Common myeloid progenitor, CD34-positive (primary cell): ENCODE data around the gene DPEP1.
"Not testable (repeated sequence)": the region's sequence is repeated elsewhere in the genome, so short reads cannot be mapped to it uniquely, and the experiment has no call there.

Experiments used
- CTCF ChIA-PET: fragments of 350-600 bp; sonication (Branson Sonifier 250); formaldehyde crosslinking; loops from one replicate; lab custom pipeline; 2021; ENCODE audit warnings: antibody characterized with exemption; lab: Charles Lee
- POLR2A ChIA-PET: fragments of 350-600 bp; sonication (Branson Sonifier 250); formaldehyde crosslinking; loops from one replicate; lab custom pipeline; 2021; ENCODE audit warnings: antibody characterized with exemption; lab: Charles Lee
- DNase-seq, 3 donors: peaks; one replicate each; pipeline versions ENCODE4 v3.0.0 to v3.0.0-alpha.2; 2013
- H3K27ac ChIP-seq, 2 experiments: 1 replicate in 1 of 2; 2 replicates in 1 of 2; pipeline ENCODE4 v1.7.0; 2013; ENCODE audit warnings: inconsistent platforms in 2 of 2, low read length in 2 of 2, mild to moderate bottlenecking in 2 of 2, low read depth in 1 of 2, moderate library complexity in 1 of 2; ENCODE audit not compliant: severe bottlenecking in 2 of 2, insufficient read depth in 1 of 2, poor library complexity in 1 of 2
- H3K27me3 ChIP-seq, 5 experiments: replicated peaks in 2 of 5; 1 replicate in 3 of 5; 2 replicates in 2 of 5; pipeline versions ENCODE4 v1.6.1 to v1.7.0; 2013; ENCODE audit warnings: low read length in 4 of 5, mild to moderate bottlenecking in 2 of 5, moderate library complexity in 2 of 5, inconsistent platforms in 1 of 5; ENCODE audit not compliant: insufficient read depth in 5 of 5, control insufficient read depth in 4 of 5
- H3K36me3 ChIP-seq, 4 experiments: 1 replicate in 2 of 4; 2 replicates in 2 of 4; pipeline versions ENCODE4 v1.6.1 to v1.7.0; 2013; ENCODE audit warnings: low read length in 3 of 4, control low read depth in 1 of 4, mild to moderate bottlenecking in 1 of 4; ENCODE audit not compliant: control insufficient read depth in 4 of 4, insufficient read depth in 4 of 4
- H3K4me1 ChIP-seq, 4 experiments: 1 replicate in 3 of 4; 2 replicates in 1 of 4; pipeline versions ENCODE4 v1.6.1 to v1.7.1; 2013; ENCODE audit warnings: low read length in 3 of 4, mild to moderate bottlenecking in 3 of 4, control low read depth in 1 of 4, inconsistent platforms in 1 of 4, moderate library complexity in 1 of 4; ENCODE audit not compliant: control insufficient read depth in 4 of 4, insufficient read depth in 4 of 4; ENCODE audit errors: control extremely low read depth in 1 of 4
- H3K4me3 ChIP-seq, 7 experiments: 1 replicate in 4 of 7; 2 replicates in 3 of 7; pipeline versions ENCODE4 v1.5.1 to v1.7.0; 2013; ENCODE audit warnings: mild to moderate bottlenecking in 7 of 7, low read length in 6 of 7, moderate library complexity in 6 of 7, inconsistent platforms in 2 of 7, low read depth in 2 of 7, control low read depth in 1 of 7; ENCODE audit not compliant: insufficient read depth in 4 of 7, control insufficient read depth in 1 of 7; ENCODE audit errors: extremely low read depth in 1 of 7
- H3K9me3 ChIP-seq, 5 experiments: 1 replicate in 4 of 5; 2 replicates in 1 of 5; pipeline versions ENCODE4 v1.6.1 to v1.7.1; 2013; ENCODE audit warnings: low read length in 4 of 5, mild to moderate bottlenecking in 2 of 5, inconsistent platforms in 1 of 5, low read depth in 1 of 5, moderate library complexity in 1 of 5; ENCODE audit not compliant: control insufficient read depth in 4 of 5, insufficient read depth in 2 of 5; ENCODE audit errors: control extremely low read depth in 1 of 5
- WGBS: methylation state at CpG from one replicate; pipeline ENCODE4 v1.1.5; 2013; ENCODE audit not compliant: insufficient coverage; 5-methylcytosine and 5-hydroxymethylcytosine counted together

Gene DPEP1

DNA sequence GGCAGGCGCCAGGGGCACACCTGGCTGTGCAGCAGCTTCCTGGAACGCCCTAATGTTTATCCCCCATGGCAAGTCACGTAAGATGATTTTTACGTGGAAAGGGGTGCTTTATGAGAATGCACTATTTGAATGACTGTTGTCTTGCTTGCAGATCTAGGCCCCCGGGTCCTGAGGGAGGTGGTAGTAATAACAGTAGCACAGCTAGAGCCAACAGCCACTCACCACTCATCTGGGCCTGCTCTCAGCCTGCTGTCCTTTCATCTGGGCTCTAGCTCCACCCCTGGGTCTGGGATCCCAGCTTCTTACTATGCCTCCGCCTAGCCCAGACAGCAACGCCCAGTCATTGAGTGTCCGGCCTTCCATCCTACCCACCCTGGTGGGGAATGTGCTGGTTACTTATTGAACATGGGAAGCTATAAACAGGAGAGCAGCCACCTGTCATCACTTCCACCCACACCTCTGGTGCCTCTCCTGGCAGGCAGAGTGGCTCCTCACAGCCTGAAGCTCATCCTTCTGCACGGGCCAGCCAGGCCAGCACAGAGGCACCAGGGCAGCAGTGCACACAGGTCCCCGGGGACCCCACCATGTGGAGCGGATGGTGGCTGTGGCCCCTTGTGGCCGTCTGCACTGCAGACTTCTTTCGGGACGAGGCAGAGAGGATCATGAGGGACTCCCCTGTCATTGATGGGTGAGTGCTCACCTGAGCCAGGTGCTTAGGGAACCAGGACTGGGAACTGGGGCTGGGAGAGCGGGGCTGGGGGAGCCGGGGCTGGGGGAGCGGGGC lies 16.6 kb downstream of the DPEP1 start:
- Histone ChIP-seq H3K36me3 (no peaks in the 10 kb centered on the region), H3K4me1 (no peaks in the 10 kb centered on the region), H3K9me3 (peaks cover 0 to 8% (median 0%) of the 10 kb centered on the region in 5 experiments), H3K27ac (no peak overlapping the region), H3K4me3 (no peak overlapping the region), H3K27me3 (peaks cover 0 to 6% (median 0%) of the 10 kb centered on the region in 5 experiments)
- WGBS: 96% methylated on average over 8 of the region's 17 CpGs
- no peak for DNase-seq
- CTCF ChIA-PET: interaction anchor here (1.8 kb wide), 1 partner anchor 15 kb away, joined by 11 read pairs; no protein-coding TSS in a partner anchor
- POLR2A ChIA-PET: no interaction called here

DNA sequence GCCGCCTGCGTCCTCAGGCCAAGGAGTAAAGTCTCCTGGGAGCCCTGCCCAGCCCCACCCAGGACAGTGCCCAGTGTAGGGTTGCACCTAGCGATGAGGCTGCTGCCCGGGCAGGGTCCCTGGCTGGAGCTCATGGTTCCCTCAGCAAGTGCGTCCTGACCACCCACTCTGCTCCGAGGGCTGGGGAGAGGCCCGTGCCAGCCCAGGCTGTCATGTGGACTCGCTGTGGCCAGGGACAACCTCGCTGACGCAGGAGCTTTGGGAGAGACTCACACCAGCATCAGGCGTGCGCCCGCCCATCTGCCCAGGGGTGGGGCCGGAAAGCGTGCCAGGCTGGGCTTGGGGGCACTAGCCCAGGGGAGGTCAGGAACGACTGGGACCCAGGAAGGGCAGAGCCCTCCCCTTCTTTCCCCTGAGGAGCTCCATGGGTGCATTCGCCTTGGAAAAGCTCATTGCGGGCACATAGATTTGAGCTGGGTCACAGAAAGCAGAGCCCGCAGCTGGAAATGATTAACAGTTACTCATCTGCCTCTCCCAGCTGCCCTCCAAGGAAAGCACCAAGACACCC lies 19.7 kb downstream of the DPEP1 start:
- no peak overlapping the region for H3K4me3 ChIP-seq
- ChIA-PET POLR2A (no interaction called here), CTCF (interaction anchor here (1.1 to 2.4 kb wide), 3 partner anchors 18 to 67 kb away, joined by 3 to 6 read pairs (median 3); no protein-coding TSS in a partner anchor)
- no peaks in the 10 kb centered on the region for H3K4me1 ChIP-seq
- 96% methylated on average over 19 of the region's 19 CpGs for WGBS
- H3K27me3 ChIP-seq: no peaks in the 10 kb centered on the region
- DNase-seq: no peak
- peaks cover 0 to 8% (median 0%) of the 10 kb centered on the region in 5 experiments for H3K9me3 ChIP-seq
- no peaks in the 10 kb centered on the region for H3K36me3 ChIP-seq
- no peak overlapping the region for H3K27ac ChIP-seq

DNA sequence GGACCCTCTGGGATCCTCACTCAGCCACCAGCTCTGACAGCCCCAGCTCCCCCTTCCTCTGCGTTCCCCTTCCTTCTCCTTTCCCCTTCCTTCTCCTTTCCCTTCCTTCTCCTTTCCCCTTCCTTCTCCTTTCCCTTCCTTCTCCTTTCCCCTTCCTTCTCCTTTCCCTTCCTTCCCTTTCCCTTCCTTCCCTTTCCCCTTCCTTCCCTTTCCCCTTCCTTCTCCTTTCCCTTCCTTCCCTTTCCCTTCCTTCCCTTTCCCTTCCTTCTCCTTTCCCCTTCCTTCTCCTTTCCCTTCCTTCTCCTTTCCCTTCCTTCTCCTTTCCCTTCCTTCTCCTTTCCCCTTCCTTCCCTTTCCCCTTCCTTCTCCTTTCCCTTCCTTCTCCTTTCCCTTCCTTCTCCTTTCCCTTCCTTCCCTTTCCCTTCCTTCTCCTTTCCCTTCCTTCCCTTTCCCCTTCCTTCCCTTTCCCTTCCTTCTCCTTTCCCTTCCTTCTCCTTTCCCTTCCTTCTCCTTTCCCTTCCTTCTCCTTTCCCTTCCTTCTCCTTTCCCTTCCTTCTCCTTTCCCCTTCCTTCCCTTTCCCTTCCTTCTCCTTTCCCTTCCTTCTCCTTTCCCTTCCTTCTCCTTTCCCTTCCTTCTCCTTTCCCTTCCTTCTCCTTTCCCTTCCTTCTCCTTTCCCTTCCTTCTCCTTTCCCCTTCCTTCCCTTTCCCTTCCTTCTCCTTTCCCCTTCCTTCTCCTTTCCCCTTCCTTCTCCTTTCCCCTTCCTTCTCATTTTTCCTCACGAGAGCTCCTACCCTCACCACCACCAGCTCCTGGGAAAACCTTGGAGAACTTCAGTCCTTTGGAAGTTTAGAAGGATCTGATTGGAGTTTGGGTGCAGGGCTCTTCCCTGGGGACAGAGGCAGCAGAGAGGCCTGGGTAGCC lies 21.3 kb downstream of the DPEP1 start:
- H3K9me3 ChIP-seq, H3K27ac ChIP-seq, H3K27me3 ChIP-seq, H3K4me3 ChIP-seq, H3K36me3 ChIP-seq, H3K4me1 ChIP-seq, POLR2A ChIA-PET, DNase-seq: not testable (repeated sequence)
- WGBS: no CpG with 5 or more reads among the region's 2 CpGs
- CTCF ChIA-PET: interaction anchor here (0.6 to 1.4 kb wide), 2 partner anchors 17 to 65 kb away, joined by 3 read pairs; no protein-coding TSS in a partner anchor

DNA sequence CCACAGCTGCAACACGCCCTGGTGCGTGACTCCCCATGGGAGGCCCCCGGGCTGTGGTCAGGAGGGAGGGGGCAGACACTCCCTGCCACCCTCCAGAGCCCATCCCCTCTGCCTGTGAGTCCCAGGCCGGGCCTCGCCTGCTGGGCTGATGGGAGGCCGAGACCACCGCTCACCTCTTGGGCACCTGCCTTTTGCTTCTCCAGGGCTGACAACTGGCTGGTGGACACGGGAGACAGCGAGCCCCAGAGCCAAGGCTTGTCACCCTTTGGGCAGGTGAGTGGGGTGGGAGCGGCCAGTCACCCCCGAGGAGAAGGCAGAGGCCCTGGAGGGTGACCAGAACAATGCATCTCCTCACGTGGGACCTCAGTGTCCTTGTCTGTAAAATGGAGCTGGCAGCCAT lies 23.2 kb downstream of the DPEP1 start:
- 92% methylated on average over 12 of the region's 12 CpGs for WGBS
- H3K4me3 ChIP-seq: no peak overlapping the region
- H3K27ac ChIP-seq: no peak overlapping the region
- CTCF ChIA-PET: no interaction called here
- POLR2A ChIA-PET: no interaction called here
- peaks cover 0 to 6% (median 2%) of the 10 kb centered on the region in 4 experiments for H3K4me1 ChIP-seq
- no peaks in the 10 kb centered on the region for H3K27me3 ChIP-seq
- H3K9me3 ChIP-seq: peaks cover 0 to 5% (median 0%) of the 10 kb centered on the region in 5 experiments
- no peaks in the 10 kb centered on the region for H3K36me3 ChIP-seq
- DNase-seq: no peak

DNA sequence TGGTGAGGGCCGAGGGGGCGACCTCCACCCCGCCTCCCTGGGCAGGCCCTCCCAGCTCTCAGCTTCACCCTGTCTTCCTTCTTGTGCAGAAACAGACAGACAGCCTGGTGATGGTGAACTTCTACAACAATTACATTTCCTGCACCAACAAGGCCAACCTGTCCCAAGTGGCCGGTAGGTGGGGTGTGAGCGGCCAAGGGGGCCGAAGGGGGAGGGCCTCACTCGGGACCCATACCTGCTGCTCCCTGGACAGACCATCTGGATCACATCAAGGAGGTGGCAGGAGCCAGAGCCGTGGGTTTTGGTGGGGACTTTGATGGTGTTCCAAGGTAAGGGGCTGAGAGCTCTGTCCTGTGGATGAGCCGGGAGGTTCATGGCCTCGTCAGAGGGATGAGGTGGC lies 23.9 kb downstream of the DPEP1 start:
- Histone ChIP-seq H3K27me3 (no peaks in the 10 kb centered on the region), H3K27ac (no peak overlapping the region), H3K36me3 (no peaks in the 10 kb centered on the region), H3K9me3 (peaks cover 0 to 5% (median 0%) of the 10 kb centered on the region in 5 experiments), H3K4me3 (no peak overlapping the region), H3K4me1 (peaks cover 0 to 6% (median 2%) of the 10 kb centered on the region in 4 experiments)
- DNase-seq: no peak
- CTCF ChIA-PET: no interaction called here
- POLR2A ChIA-PET: no interaction called here
- 95% methylated on average over 9 of the region's 10 CpGs for WGBS

DNA sequence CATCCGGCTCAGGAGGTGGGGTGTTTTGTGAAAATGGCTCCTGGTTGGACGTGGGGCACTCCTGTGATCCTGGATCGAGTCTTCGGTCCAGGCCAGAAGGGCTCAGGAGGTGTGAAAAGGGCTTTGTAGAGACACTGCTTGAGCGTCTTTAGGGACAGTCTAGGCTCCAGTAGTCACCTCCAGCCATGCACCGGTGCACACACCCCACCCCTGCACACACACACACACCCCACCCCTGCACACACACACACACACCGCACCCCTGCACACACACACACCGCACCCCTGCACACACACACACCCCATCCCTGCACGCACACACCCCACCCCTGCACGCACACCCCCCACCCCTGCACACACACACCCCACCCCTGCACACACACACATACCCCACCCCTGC lies 25.0 kb downstream of the DPEP1 start:
- Histone ChIP-seq H3K27ac (no peak overlapping the region), H3K4me1 (peaks cover 0 to 6% (median 2%) of the 10 kb centered on the region in 4 experiments), H3K36me3 (no peaks in the 10 kb centered on the region), H3K9me3 (peaks cover 0 to 5% (median 0%) of the 10 kb centered on the region in 5 experiments), H3K4me3 (no peak overlapping the region), H3K27me3 (no peaks in the 10 kb centered on the region)
- DNase-seq: no peak
- WGBS: 90% methylated on average over 4 of the region's 10 CpGs
- ChIA-PET CTCF (no interaction called here), POLR2A (no interaction called here)
